ENCODE data around the gene PNMA6F. TPM values are rescaled to one million over a fixed set of nuclear protein-coding genes. Genes with fewer than 3 reads are reported as not detected.
A peak's percentile ranks its signal among the peaks of the same experiment; 100 is the strongest.
"Not testable (repeated sequence)": the region's sequence is repeated elsewhere in the genome, so short reads cannot be mapped to it uniquely, and the experiment has no call there.

PNMA6F gene
- total RNA-seq, 6 donors from 2014 or later = not detected

DNA sequence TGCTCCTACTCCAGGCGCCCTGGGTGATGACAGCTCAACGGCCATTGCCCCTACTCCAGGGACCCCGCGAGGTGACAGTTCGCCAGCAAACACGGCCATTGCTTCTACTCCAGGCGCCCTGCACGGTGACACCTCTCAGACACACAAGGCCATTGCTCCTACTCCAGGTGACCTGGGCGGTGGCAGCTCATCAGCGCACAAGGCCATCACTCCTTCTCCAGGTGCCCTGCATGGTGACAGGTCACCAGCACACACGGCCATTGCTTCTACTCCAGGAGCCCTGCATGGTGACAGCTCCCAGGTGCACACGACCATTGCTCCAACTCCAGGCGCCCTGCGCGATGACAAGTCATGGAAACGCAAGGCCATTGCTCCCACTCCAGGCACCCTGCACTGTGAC is 46.1 kb downstream of the PNMA6F start:
- not testable (repeated sequence) for ATAC-seq (ENCODE audit: low FRiP score in 2 of 2); H3K4me3 ChIP-seq; H3K4me1 ChIP-seq; H3K27ac ChIP-seq; H3K36me3 ChIP-seq; H3K27me3 ChIP-seq; H3K9me3 ChIP-seq
- peak in 1 of 2 donors; percentile 12 for DNase-seq
- no CpG with 5 or more reads among the region's 16 CpGs for WGBS, 2 donors

- DNase-seq = peak in 1 of 2 donors; percentile 50
- H3K27me3 ChIP-seq; H3K4me1 ChIP-seq; ATAC-seq (ENCODE audit: low FRiP score in 2 of 2); H3K27ac ChIP-seq; H3K36me3 ChIP-seq; H3K4me3 ChIP-seq; H3K9me3 ChIP-seq: not testable (repeated sequence)
- WGBS, 2 donors = no CpG with 5 or more reads among the region's 21 CpGs
Observed at GRCh38 chrX:153272584-153272983, 49.0 kb downstream of the PNMA6F start.

DNA sequence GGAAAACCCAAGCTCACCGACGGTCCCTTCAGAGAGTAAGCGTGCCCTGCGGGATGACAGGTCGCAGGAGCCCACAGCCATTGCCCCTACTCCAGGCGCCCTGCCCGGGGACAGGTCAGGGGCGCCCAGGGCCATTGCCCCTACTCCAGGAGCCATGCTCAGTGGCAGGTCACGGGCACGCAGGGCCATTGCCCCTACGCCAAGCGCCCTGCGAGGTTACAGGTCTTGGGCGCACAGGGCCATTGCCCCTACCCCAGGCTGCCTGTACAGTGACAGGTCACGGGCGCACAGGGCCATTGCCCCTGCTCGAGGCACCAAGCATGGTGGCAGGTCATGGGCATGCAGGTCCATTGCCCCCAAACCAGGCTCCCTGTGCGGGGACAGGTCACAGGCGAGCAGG is 49.5 kb downstream of the PNMA6F start:
- not testable (repeated sequence) for H3K9me3 ChIP-seq, H3K27me3 ChIP-seq, H3K4me1 ChIP-seq, H3K4me3 ChIP-seq, H3K27ac ChIP-seq, H3K36me3 ChIP-seq
- ATAC-seq (ENCODE audit: low FRiP score in 2 of 2) (peak in 1 of 2 donors; percentile 41), DNase-seq (peak in 1 of 2 donors; percentile 44)
- no CpG with 5 or more reads among the region's 19 CpGs for WGBS, 2 donors

Small RNA genes lying within 50 kb of the gene (small RNA-seq; reads per million reads assigned to genes)
- 0 reads per million in 4 donors for gene AC152007.1

Other genes with a start within 250 kb of the PNMA6F start
- 1 to 10 TPM in 4 of 6 donors, under 1 TPM in 1, not detected in 1; 0.86 to 2.7 (median 2.2) TPM for gene PNMA6A, start 249.3 kb downstream of the PNMA6F start, total RNA-seq
- gene MAGEA1, start 142.5 kb downstream of the PNMA6F start, total RNA-seq = under 1 TPM in 1 of 6 donors, not detected in 5; 0.13 TPM
- 10 to 100 TPM in 2 of 6 donors, 1 to 10 TPM in 4; 5.9 to 13.8 (median 8.8) TPM for gene ZNF275, start 12.4 kb upstream of the PNMA6F start, total RNA-seq
- under 1 TPM in 3 of 6 donors, not detected in 3; 0.09 to 0.44 (median 0.10) TPM for gene PNMA6E, start 79.6 kb upstream of the PNMA6F start, total RNA-seq
- 1 to 10 TPM; 2.7 to 5.1 (median 3.7) TPM for gene ZFP92, start 89.7 kb upstream of the PNMA6F start, total RNA-seq
- 1 to 10 TPM in 5 of 6 donors, under 1 TPM in 1; 0.97 to 7.3 (median 2.8) TPM for gene TREX2, start 124.3 kb upstream of the PNMA6F start, total RNA-seq
- 10 to 100 TPM in 5 of 6 donors, 1 to 10 TPM in 1; 3.7 to 61.8 (median 23.0) TPM for gene HAUS7, start 148.8 kb upstream of the PNMA6F start, total RNA-seq
- gene BGN, start 173.2 kb upstream of the PNMA6F start, total RNA-seq = 100 to 1,000 TPM in 3 of 6 donors, 10 to 100 TPM in 3; 13.0 to 251 (median 86.3) TPM
- under 1 TPM in 4 of 6 donors, not detected in 2; 0.10 to 0.55 (median 0.33) TPM for gene ATP2B3, start 195.9 kb upstream of the PNMA6F start, total RNA-seq

Data from upper lobe of left lung (tissue), 6 donors.